ENCODE measurements around the gene SYT5. TPM values are rescaled to one million over a fixed set of nuclear protein-coding genes. Genes with fewer than 3 reads are reported as not detected.

SYT5 gene
- total RNA-seq, 2 experiments from 2014 or later, result 0.84 TPM; not detected in 1

- TF ChIP-seq EZH2phosphoT487 (IDR thresholded peaks at IDR 0.05; ENCODE audit: borderline replicate concordance, low read depth, low read length) (no peak), CTCF (conservative IDR thresholded peaks at IDR 0.05; ENCODE audit: low read length) (no peak)
- no peaks in the 10 kb centered on the region; the same call in 1 of the 2 replicates for H4K20me1 ChIP-seq (ENCODE audit: insufficient read depth, low read length)
- no TSS peak for BruUV-seq (replicated peaks)
- intact Hi-C loops (cut with micrococcal nuclease; ENCODE audit: unreplicated experiment), result no loop called here
- H3K9me3 ChIP-seq (ENCODE audit: low read length), result no peaks in the 10 kb centered on the region
- H2AFZ ChIP-seq (ENCODE audit: low read length), result no peak overlapping the region
- H3K4me3 ChIP-seq (ENCODE audit: low read depth, low read length, poor library complexity, severe bottlenecking), result no peak overlapping the region
- no peak for DNase-seq (ENCODE audit: low spot score)
- peaks cover 99% of the 10 kb centered on the region for H3K36me3 ChIP-seq (ENCODE audit: insufficient read depth, low read length)
- CTCF ChIA-PET (ENCODE audit: unreplicated experiment), result no interaction called here
- no peaks in the 10 kb centered on the region for H3K79me2 ChIP-seq (ENCODE audit: insufficient read depth, low read depth, low read length)
- POLR2A ChIA-PET, result interaction anchor here (0.6 kb wide), 1 partner anchor 32 kb away, joined by 3 read pairs; no protein-coding TSS in a partner anchor
- H3K4me2 ChIP-seq (ENCODE audit: low read length), result no peak overlapping the region
- no peaks in the 10 kb centered on the region for H3K4me1 ChIP-seq (ENCODE audit: insufficient read depth, low read length, poor library complexity, severe bottlenecking)
- no peak overlapping the region for H3K27ac ChIP-seq (ENCODE audit: low read depth, low read length, poor library complexity, severe bottlenecking)
- no peaks in the 10 kb centered on the region for H3K9me2 ChIP-seq (ENCODE audit: insufficient read depth, low read length)
Observed at GRCh38 chr19:55227241-55228014, 47.3 kb upstream of the SYT5 start.

- H3K4me2 ChIP-seq (ENCODE audit: low read length), result no peak overlapping the region
- POLR2A ChIA-PET, result no interaction called here
- H4K20me1 ChIP-seq (ENCODE audit: insufficient read depth, low read length), result no peaks in the 10 kb centered on the region; the same call in 1 of the 2 replicates
- CTCF ChIA-PET (ENCODE audit: unreplicated experiment), result no interaction called here
- no peak overlapping the region for H3K27ac ChIP-seq (ENCODE audit: low read depth, low read length, poor library complexity, severe bottlenecking)
- H3K9me3 ChIP-seq (ENCODE audit: low read length), result no peaks in the 10 kb centered on the region
- no peak overlapping the region for H3K4me3 ChIP-seq (ENCODE audit: low read depth, low read length, poor library complexity, severe bottlenecking)
- no peaks in the 10 kb centered on the region for H3K9me2 ChIP-seq (ENCODE audit: insufficient read depth, low read length)
- H3K36me3 ChIP-seq (ENCODE audit: insufficient read depth, low read length), result peaks cover 99% of the 10 kb centered on the region
- no peak for DNase-seq (ENCODE audit: low spot score)
- intact Hi-C loops (cut with micrococcal nuclease; ENCODE audit: unreplicated experiment), result no loop called here
- no peaks in the 10 kb centered on the region for H3K79me2 ChIP-seq (ENCODE audit: insufficient read depth, low read depth, low read length)
- TF ChIP-seq EZH2phosphoT487 (IDR thresholded peaks at IDR 0.05; ENCODE audit: borderline replicate concordance, low read depth, low read length) (no peak), CTCF (conservative IDR thresholded peaks at IDR 0.05; ENCODE audit: low read length) (no peak)
- no TSS peak for BruUV-seq (replicated peaks)
- H2AFZ ChIP-seq (ENCODE audit: low read length), result no peak overlapping the region
- no peaks in the 10 kb centered on the region for H3K4me1 ChIP-seq (ENCODE audit: insufficient read depth, low read length, poor library complexity, severe bottlenecking)
Observed at GRCh38 chr19:55226788-55227187, 46.7 kb upstream of the SYT5 start.

DNA sequence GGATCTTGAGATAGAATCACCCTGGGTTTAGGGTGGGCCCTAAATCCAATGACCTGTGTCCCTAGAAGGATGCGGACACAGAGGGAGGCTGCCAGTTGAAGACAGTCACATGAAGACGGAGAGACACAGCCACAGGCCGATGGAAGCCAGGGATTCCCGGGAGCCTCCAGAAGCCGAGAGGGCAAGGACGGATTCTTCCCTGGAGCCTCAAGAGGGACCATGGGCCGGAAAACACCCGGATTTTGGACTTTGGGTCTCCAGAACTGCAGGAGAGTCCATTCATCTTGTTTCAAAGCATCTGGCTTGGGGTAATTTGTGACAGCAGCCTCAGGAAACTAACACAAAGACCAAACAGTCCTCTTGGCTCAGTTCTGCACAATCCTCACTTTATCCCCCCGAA is 46.2 kb upstream of the SYT5 start:
- Histone ChIP-seq H3K36me3 (ENCODE audit: insufficient read depth, low read length) (peaks cover 99% of the 10 kb centered on the region), H3K4me3 (ENCODE audit: low read depth, low read length, poor library complexity, severe bottlenecking) (no peak overlapping the region), H3K9me3 (ENCODE audit: low read length) (no peaks in the 10 kb centered on the region), H3K9me2 (ENCODE audit: insufficient read depth, low read length) (no peaks in the 10 kb centered on the region), H4K20me1 (ENCODE audit: insufficient read depth, low read length) (no peaks in the 10 kb centered on the region; the same call in 1 of the 2 replicates), H3K4me2 (ENCODE audit: low read length) (no peak overlapping the region), H3K27ac (ENCODE audit: low read depth, low read length, poor library complexity, severe bottlenecking) (no peak overlapping the region), H3K4me1 (ENCODE audit: insufficient read depth, low read length, poor library complexity, severe bottlenecking) (no peaks in the 10 kb centered on the region), H3K79me2 (ENCODE audit: insufficient read depth, low read depth, low read length) (no peaks in the 10 kb centered on the region), H2AFZ (ENCODE audit: low read length) (no peak overlapping the region)
- ChIA-PET CTCF (ENCODE audit: unreplicated experiment) (no interaction called here), POLR2A (no interaction called here)
- no TSS peak for BruUV-seq (replicated peaks)
- no peak for DNase-seq (ENCODE audit: low spot score)
- TF ChIP-seq CTCF (conservative IDR thresholded peaks at IDR 0.05; ENCODE audit: low read length) (no peak), EZH2phosphoT487 (IDR thresholded peaks at IDR 0.05; ENCODE audit: borderline replicate concordance, low read depth, low read length) (no peak)
- intact Hi-C loops (cut with micrococcal nuclease; ENCODE audit: unreplicated experiment), result no loop called here

Measured in OCI-LY7 (cell line).